NCI-H2029 treated with DMSO at 0.1 percent for 48 hours (cell line): Measurements from ENCODE around the gene MCU.

Experiments
- DNase-seq: peaks from one replicate; lab custom pipeline; 2025; lab: John Stamatoyannopoulos, UW

The MCU gene

GRCh38 chr10:72846238-72846637, 154.3 kb downstream of the MCU start:
- DNase-seq, result no peak

- no peak for DNase-seq
Measured at GRCh38 chr10:72847681-72848080, 155.7 kb downstream of the MCU start.

- no peak for DNase-seq
Measured at GRCh38 chr10:72850861-72851260, 158.9 kb downstream of the MCU start.

- DNase-seq, result no peak
Measured at GRCh38 chr10:72851509-72851908, 159.6 kb downstream of the MCU start.

DNA sequence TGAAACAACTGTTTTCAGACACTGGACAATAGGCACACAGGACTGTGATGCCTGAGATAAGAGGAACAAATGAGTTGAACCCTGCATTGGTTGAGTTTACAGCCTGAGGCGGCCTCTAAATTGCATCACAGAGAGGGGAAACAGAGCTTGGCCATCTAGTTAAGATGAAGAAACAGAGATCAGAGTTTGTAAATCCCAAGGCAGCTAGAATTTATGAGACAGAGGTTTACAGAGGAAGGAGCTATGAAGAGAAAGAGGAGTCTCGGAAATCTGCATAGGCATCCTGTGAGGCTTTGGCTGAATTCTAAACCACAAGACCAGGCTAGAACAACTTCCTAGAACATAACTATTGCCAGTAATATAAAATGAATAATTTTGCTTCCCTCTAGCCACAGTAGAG, 160.6 kb downstream of the MCU start:
- DNase-seq, result no peak

- DNase-seq, result no peak
Measured at GRCh38 chr10:72855129-72855528, 163.2 kb downstream of the MCU start.

- DNase-seq, result no peak
Measured at GRCh38 chr10:72855790-72856189, 163.8 kb downstream of the MCU start.

GRCh38 chr10:72858067-72858466, 166.1 kb downstream of the MCU start:
- no peak for DNase-seq

- DNase-seq, result no peak
Measured at GRCh38 chr10:72862957-72863356, 171.0 kb downstream of the MCU start.

- peak; percentile 4 for DNase-seq
Measured at GRCh38 chr10:72875250-72876055, 183.5 kb downstream of the MCU start.

DNA sequence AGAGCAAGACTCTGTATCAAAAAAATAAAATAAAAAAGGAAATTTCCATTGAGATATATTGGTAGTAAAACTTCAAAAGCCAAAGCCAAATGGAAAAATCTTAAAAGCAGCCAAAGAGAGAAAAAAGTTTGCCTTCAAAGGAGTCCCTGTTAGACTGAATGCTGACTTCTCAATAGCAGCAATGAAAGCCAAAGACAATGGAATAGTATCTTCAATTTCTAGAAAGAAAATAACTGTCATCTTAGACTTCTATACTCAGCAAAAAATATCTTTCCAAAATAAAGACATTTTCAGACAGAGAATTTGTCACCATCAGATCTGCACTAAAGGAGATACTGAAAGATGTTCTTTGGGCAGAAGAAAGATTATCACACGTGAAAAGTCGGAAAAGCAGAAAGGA, 187.3 kb downstream of the MCU start:
- no peak for DNase-seq

DNA sequence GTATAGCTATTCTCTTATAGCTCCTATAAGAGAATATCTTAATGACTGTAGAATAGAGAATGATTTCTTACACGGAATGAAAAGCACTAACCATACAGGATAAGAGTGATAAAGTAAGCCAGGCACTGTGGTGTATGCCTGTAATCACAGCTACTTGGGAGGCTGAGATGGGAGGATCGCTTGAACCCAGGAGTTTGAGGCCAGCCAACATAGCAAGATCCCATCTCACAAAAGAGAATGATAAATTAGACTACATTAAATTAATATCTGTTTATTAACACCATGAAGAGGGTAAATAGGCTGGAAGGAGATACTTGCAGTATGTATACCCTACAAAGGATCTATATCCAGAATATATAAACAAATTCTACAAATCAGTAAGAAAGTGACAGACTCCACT, 189.3 kb downstream of the MCU start:
- DNase-seq, result no peak

GRCh38 chr10:72883861-72884260, 191.9 kb downstream of the MCU start:
- no peak for DNase-seq

- DNase-seq, result no peak
Measured at GRCh38 chr10:72885953-72886352, 194.0 kb downstream of the MCU start.

DNA sequence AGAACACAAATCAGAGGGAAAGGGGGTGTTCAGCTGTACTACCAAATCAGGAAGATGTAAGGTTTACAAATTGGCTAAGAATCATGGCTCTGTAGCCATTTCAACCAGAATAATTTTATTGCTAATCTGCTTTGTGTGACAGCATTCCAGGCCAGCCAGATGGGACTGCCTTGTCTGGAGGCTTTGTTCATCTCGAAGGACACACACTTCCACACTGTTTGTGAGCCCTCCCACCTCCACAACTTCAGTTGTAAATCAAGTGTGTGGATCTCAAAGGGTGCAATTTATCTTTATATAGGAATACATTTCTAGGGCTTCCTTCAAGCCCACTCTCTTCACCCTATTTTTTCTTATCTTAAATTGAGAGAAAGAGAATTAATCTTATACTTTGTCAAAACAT, 194.7 kb downstream of the MCU start:
- no peak for DNase-seq

- DNase-seq, result no peak
Measured at GRCh38 chr10:72887043-72887442, 195.1 kb downstream of the MCU start.

DNA sequence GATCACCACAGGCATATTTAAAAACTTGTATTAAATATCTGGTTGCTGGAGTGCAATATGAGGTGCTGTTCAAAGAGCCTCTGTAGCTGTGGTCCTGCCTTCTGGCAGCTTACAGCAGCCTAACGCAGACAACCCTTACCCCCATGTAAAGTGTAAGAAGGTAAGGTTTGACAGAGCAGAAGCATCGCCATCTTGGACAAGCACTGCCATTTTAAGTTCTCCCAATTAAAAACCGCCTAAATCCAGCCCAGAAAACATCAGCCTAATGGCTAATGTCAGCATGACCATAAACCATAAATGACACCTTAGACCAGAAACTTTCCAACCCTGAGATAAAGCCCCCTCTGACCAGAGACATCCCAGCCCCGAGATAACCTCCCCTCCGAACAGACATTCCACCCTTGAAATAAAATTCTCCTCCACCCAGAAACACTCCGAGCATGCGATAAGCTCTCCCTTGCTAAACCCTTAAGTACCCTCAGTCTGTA, 196.3 kb downstream of the MCU start:
- DNase-seq, result no peak

GRCh38 chr10:72889391-72889831, 197.5 kb downstream of the MCU start:
- DNase-seq, result peak; percentile 45

- DNase-seq, result no peak
Measured at GRCh38 chr10:72890086-72890485, 198.1 kb downstream of the MCU start.

- no peak for DNase-seq
Measured at GRCh38 chr10:72893136-72893798, 201.3 kb downstream of the MCU start, which contains the start of gene OIT3. Gene OIT3, plus strand, starts transcription at chr10:72893739. Its CDS starts 60 bp downstream, at chr10:72893799.

DNA sequence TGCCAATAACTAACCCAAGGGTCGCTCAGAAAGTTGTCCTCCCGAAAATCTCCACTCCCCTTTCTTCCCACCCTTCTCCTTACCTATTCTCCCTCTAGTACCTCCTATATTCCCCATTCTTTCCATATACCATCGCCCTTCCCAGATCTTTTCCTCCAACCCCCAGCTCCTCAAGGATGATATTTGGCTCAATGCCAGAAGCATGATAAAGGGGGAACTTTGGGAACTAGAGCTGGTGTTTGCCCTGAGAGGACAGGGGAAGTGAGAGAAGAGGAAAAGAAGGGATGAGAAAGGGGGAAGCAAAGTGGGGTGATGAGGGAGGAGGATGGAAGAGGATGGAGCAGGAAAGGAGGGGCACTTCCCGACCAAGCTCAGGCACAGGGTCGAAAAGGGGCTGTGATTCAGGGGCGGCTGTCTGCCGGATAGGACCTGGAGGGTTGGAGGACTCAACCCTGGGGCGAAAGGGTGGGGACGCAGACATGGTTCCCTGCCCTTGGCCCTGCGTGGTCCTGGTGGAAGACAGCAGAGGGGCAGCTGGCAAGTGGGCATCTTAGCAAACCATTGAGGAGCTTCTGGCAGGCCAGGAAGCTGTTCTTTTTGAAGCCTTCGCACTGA, 203.4 kb downstream of the MCU start:
- no peak for DNase-seq

GRCh38 chr10:72898616-72899015, 206.7 kb downstream of the MCU start:
- DNase-seq, result no peak

DNA sequence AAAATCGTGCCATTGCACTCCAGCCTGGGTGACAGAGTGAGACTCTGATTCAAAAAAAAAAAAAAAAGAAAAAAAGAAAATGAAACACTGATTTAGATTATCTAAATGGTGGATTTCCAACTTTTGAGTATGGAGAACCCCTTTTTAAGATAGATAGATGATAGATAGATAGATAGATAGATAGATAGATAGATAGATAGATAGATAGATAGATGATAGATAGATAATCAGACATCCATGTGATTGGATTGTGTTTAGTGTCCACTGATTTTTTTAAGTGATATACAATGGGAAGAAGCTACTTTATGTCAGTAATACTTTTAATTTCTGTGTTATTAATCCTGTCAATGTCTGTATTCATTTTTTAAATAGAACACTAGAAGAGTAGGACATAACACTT, 207.6 kb downstream of the MCU start:
- DNase-seq, result no peak
